ENCODE measurements around the gene KLHDC10.

GRCh38 chr7:130154501-130155317 is 84.4 kb downstream of the KLHDC10 start:
- TF ChIP-seq CTCF (conservative IDR thresholded peaks at IDR 0.05; ENCODE audit: low read depth in 2 of 2) (peak; percentile 75 to 87), EZH2 (IDR thresholded peaks at IDR 0.05; ENCODE audit: low read depth, unreplicated experiment) (no peak), JUNB (IDR thresholded peaks at IDR 0.05; ENCODE audit: unreplicated experiment) (no peak), REST (IDR thresholded peaks at IDR 0.05; ENCODE audit: unreplicated experiment) (no peak), EZH2phosphoT487 (IDR thresholded peaks at IDR 0.05; ENCODE audit: unreplicated experiment) (no peak), ZNF331 (CRISPR knock-in tag; IDR thresholded peaks at IDR 0.05; ENCODE audit: low read depth) (no peak), POLR2AphosphoS5 (IDR thresholded peaks at IDR 0.05; ENCODE audit: low read depth) (no peak), CREB1 (CRISPR knock-in tag; IDR thresholded peaks at IDR 0.05; ENCODE audit: low read depth) (no peak), ZNF114 (CRISPR knock-in tag; IDR thresholded peaks at IDR 0.05) (no peak), STAT1 (IDR thresholded peaks at IDR 0.05; ENCODE audit: unreplicated experiment) (no peak), ZNF462 (CRISPR knock-in tag; IDR thresholded peaks at IDR 0.05) (no peak)
